Keratinocyte (primary cell): ENCODE measurements around the gene CINP.

ENCODE experiments used
- CTCF ChIP-seq, 3 experiments: IDR thresholded peaks in 1 of 3; conservative IDR thresholded peaks in 1 of 3; optimal IDR thresholded peaks in 1 of 3; 2 replicates in 2 of 3; 3 replicates in 1 of 3; pipeline versions ENCODE3 to v1.5.1; 2011; ENCODE audit warnings: low read length in 3 of 3, mild to moderate bottlenecking in 3 of 3, moderate library complexity in 2 of 3, control low read depth in 1 of 3, inconsistent platforms in 1 of 3; ENCODE audit not compliant: insufficient read depth in 2 of 3; ENCODE audit errors: extremely low read depth in 1 of 3
- EZH2 ChIP-seq: IDR thresholded peaks from one replicate; pipeline ENCODE4 v1.6.1; 2012; ENCODE audit warnings: inconsistent platforms, mild to moderate bottlenecking, low read length, moderate library complexity

GRCh38 chr14:102338724-102339123 is 24.0 kb downstream of the CINP start:
- no peak for TF ChIP-seq CTCF (optimal IDR thresholded peaks at IDR 0.05 in 1 of 3, IDR thresholded peaks at IDR 0.05 in 1 of 3, conservative IDR thresholded peaks at IDR 0.05 in 1 of 3; ENCODE audit: extremely low read depth in 1 of 3, insufficient read depth in 2 of 3, low read length in 3 of 3)
- TF ChIP-seq EZH2, result no peak
